K562 (cell line): ENCODE data around the gene ZNF408. TPM values are rescaled to one million over a fixed set of nuclear protein-coding genes. Genes with fewer than 3 reads are reported as not detected.

Source experiments
- RBFOX2 ChIP-seq: fragments of 200-400 bp; formaldehyde crosslinking; IDR thresholded peaks from 2 replicates; pipeline ENCODE4 v1.6.1; 2017; ENCODE audit warnings: low read depth, mild to moderate bottlenecking, low read length, moderate library complexity
- polyA plus RNA-seq, 8 experiments: library from polyadenylated mRNA; depleted of rRNA in 4 of 8; stranded (reverse) in 5 of 8; unstranded in 3 of 8; fragments of >200 nt; fragmentation: Nextera tagmentation in 2 of 8; fragmentation: Illumina TruSeq in 1 of 8; extraction: Ambion mirVana in 2 of 8; extraction: Trizol in 1 of 8; gene quantifications; 2 replicates each; pipeline versions ENCODE4 v1.2.1 to v1.2.3, GENCODE V29; 2011 to 2014; ENCODE audit warnings: inconsistent platforms in 1 of 8, missing spikeins in 1 of 8
- total RNA-seq, 7 experiments: library from RNA; depleted of rRNA in 6 of 7; stranded (reverse); fragments of >200 nt in 6 of 7; fragmentation: Illumina TruSeq in 2 of 7; extraction: Trizol in 2 of 7; gene quantifications; 2 replicates each; pipeline versions ENCODE4 v1.2.1 to v1.2.3, GENCODE V29; 2011 to 2021; ENCODE audit warnings: low replicate concordance in 1 of 7
- TF ChIP-seq, protein P1 (sequence below): fragments of 450-650 bp; IDR thresholded peaks from 2 replicates; pipeline ENCODE4 v1.6.1; 2016; ENCODE audit warnings: mild to moderate bottlenecking, moderate library complexity

The ZNF408 gene
- total and polyA plus RNA-seq, 9 of the 15 experiments (the other 6 are each of a cell fraction or from before 2014, with no cell fraction given): 0.15 to 18.4 (median 7.4) TPM

DNA sequence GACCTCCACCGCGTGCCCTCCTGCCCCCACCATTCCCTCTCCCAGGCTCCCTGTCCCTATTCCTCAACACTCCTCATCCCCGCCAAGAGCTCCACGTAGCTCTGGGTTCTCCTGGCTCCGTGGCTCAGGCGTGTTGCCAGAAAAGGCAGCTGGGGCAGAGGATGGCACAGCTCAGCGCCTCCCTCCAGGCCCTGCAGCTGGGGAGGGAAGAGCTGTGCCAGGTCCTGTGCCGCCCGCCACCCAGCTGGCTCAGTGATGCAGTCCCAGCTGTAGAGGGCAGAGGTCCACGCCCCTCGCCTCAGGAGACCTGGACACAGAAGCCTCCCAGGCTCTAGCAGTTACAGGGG, 4.6 kb upstream of the ZNF408 start (continued):
- TF ChIP-seq, protein P1, sequence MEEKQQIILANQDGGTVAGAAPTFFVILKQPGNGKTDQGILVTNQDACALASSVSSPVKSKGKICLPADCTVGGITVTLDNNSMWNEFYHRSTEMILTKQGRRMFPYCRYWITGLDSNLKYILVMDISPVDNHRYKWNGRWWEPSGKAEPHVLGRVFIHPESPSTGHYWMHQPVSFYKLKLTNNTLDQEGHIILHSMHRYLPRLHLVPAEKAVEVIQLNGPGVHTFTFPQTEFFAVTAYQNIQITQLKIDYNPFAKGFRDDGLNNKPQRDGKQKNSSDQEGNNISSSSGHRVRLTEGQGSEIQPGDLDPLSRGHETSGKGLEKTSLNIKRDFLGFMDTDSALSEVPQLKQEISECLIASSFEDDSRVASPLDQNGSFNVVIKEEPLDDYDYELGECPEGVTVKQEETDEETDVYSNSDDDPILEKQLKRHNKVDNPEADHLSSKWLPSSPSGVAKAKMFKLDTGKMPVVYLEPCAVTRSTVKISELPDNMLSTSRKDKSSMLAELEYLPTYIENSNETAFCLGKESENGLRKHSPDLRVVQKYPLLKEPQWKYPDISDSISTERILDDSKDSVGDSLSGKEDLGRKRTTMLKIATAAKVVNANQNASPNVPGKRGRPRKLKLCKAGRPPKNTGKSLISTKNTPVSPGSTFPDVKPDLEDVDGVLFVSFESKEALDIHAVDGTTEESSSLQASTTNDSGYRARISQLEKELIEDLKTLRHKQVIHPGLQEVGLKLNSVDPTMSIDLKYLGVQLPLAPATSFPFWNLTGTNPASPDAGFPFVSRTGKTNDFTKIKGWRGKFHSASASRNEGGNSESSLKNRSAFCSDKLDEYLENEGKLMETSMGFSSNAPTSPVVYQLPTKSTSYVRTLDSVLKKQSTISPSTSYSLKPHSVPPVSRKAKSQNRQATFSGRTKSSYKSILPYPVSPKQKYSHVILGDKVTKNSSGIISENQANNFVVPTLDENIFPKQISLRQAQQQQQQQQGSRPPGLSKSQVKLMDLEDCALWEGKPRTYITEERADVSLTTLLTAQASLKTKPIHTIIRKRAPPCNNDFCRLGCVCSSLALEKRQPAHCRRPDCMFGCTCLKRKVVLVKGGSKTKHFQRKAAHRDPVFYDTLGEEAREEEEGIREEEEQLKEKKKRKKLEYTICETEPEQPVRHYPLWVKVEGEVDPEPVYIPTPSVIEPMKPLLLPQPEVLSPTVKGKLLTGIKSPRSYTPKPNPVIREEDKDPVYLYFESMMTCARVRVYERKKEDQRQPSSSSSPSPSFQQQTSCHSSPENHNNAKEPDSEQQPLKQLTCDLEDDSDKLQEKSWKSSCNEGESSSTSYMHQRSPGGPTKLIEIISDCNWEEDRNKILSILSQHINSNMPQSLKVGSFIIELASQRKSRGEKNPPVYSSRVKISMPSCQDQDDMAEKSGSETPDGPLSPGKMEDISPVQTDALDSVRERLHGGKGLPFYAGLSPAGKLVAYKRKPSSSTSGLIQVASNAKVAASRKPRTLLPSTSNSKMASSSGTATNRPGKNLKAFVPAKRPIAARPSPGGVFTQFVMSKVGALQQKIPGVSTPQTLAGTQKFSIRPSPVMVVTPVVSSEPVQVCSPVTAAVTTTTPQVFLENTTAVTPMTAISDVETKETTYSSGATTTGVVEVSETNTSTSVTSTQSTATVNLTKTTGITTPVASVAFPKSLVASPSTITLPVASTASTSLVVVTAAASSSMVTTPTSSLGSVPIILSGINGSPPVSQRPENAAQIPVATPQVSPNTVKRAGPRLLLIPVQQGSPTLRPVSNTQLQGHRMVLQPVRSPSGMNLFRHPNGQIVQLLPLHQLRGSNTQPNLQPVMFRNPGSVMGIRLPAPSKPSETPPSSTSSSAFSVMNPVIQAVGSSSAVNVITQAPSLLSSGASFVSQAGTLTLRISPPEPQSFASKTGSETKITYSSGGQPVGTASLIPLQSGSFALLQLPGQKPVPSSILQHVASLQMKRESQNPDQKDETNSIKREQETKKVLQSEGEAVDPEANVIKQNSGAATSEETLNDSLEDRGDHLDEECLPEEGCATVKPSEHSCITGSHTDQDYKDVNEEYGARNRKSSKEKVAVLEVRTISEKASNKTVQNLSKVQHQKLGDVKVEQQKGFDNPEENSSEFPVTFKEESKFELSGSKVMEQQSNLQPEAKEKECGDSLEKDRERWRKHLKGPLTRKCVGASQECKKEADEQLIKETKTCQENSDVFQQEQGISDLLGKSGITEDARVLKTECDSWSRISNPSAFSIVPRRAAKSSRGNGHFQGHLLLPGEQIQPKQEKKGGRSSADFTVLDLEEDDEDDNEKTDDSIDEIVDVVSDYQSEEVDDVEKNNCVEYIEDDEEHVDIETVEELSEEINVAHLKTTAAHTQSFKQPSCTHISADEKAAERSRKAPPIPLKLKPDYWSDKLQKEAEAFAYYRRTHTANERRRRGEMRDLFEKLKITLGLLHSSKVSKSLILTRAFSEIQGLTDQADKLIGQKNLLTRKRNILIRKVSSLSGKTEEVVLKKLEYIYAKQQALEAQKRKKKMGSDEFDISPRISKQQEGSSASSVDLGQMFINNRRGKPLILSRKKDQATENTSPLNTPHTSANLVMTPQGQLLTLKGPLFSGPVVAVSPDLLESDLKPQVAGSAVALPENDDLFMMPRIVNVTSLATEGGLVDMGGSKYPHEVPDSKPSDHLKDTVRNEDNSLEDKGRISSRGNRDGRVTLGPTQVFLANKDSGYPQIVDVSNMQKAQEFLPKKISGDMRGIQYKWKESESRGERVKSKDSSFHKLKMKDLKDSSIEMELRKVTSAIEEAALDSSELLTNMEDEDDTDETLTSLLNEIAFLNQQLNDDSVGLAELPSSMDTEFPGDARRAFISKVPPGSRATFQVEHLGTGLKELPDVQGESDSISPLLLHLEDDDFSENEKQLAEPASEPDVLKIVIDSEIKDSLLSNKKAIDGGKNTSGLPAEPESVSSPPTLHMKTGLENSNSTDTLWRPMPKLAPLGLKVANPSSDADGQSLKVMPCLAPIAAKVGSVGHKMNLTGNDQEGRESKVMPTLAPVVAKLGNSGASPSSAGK: no peak
- TF ChIP-seq RBFOX2: peak; percentile 46; the same call in 1 of the 2 replicates
